Psoas muscle (tissue), 8 donors: ENCODE measurements around the gene CH25H. TPM values are rescaled to one million over a fixed set of nuclear protein-coding genes. Genes with fewer than 3 reads are reported as not detected.
"Not testable (repeated sequence)": the region's sequence is repeated elsewhere in the genome, so short reads cannot be mapped to it uniquely, and the experiment has no call there.

Source experiments
- ATAC-seq, 4 donors: fragments of 200-7000 bp; cut with Tn5 transposase; one replicate each; pipeline ENCODE4 v1.9.1; 2020; ENCODE audit warnings: moderate library complexity in 3 of 4, mild to moderate bottlenecking in 2 of 4
- DNase-seq, 2 donors: peaks; one replicate each; pipeline ENCODE4 v3.0.0-alpha.2; 2020
- H3K27ac ChIP-seq: fragments of 200-600 bp; one replicate; pipeline ENCODE4 v1.8.0; 2022
- H3K27me3 ChIP-seq, 3 donors: fragments of 200-600 bp in 1 of 3; one replicate each; pipeline versions ENCODE4 v1.6.1 to v1.8.0; 2013 to 2022; ENCODE audit warnings: low read length in 2 of 3, mild to moderate bottlenecking in 2 of 3, moderate library complexity in 1 of 3; ENCODE audit not compliant: insufficient read depth in 3 of 3
- H3K36me3 ChIP-seq, 2 donors: fragments of 200-600 bp in 1 of 2; one replicate each; pipeline versions ENCODE4 v1.6.1 to v1.8.0; 2013 to 2022; ENCODE audit warnings: low read depth in 1 of 2, mild to moderate bottlenecking in 1 of 2, moderate library complexity in 1 of 2; ENCODE audit not compliant: insufficient read depth in 1 of 2
- H3K4me1 ChIP-seq: fragments of 200-600 bp; one replicate; pipeline ENCODE4 v1.8.0; 2022
- H3K4me3 ChIP-seq: fragments of 200-600 bp; one replicate; pipeline ENCODE4 v1.8.0; 2022; ENCODE audit warnings: mild to moderate bottlenecking
- H3K9me3 ChIP-seq: fragments of 200-600 bp; one replicate; pipeline ENCODE4 v1.8.0; 2022
- WGBS, 3 donors: extraction: QIAGEN DNeasy Blood & Tissue Kit; methylation state at CpG; one replicate each; pipeline versions ENCODE4 v1.1.6 to v1.1.7; 2013; 5-methylcytosine and 5-hydroxymethylcytosine counted together
- intact Hi-C, 2 donors: fragments of 100-400 bp; cut with DNase I; formaldehyde crosslinking; loops; one replicate each; pipeline versions ENCODE4 v1.11.0 to v1.14.2; 2022
- polyA plus RNA-seq, 3 donors: library from polyadenylated mRNA; stranded (reverse); fragments of 200-250 nt; gene quantifications; one replicate each; pipeline ENCODE4 v1.2.3, GENCODE V29; 2013
- total RNA-seq, 4 donors: library from RNA; stranded (reverse); fragmentation: NEBNext Ultra II Directional in 2 of 4; extraction: Animal tissue kit (Norgen Biotek cat#: 25700) in 2 of 4; gene quantifications; one replicate each; pipeline versions ENCODE4 v1.2.1 to v1.2.4, GENCODE V29; 2021 to 2023
- TF ChIP-seq, protein P1 (sequence below): fragments of 200-600 bp; IDR thresholded peaks from one replicate; pipeline ENCODE4 v1.8.0; 2022; ENCODE audit warnings: antibody characterized with exemption
- donor health status: healthy with polysubstance abuse.
- donor health status: DM: no; HTN: no; CAD: no; lungs with moderate emphysema.
- donor health status: Bipolar disorder and iron deficiency.
- donor health status: healthy.
- donor health status: DM: yes; HTN: yes; CAD: no.
- donor health status: DM: no; HTN: no; CAD: no.
- donor health status: DM: no; HTN: no; CAD: no.
- donor health status: DM: yes; HTN: yes; CAD: no.

The CH25H gene
- total and polyA plus RNA-seq, 7 donors = 0.05 to 1.1 (median 0.25) TPM; not detected in 2

DNA sequence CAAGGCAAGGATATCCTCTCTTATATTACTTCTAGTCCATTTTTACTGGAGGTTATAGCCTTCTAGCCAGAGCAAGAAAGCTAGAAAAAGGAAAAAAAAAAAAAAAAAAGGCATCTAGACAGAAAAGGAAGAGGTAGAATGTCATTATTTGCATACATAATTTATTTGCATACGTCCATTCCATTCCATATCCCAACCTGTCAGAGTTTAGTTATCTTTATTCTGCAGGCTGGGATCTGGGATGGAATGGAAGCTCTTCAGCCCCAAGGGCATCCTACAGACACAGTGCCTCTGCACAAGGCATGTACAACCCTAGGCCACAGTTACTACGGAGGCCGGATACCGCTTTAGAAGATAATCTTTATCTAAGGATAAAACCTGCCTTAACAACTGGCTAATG is 9.6 kb downstream of the CH25H start:
- peaks cover 0 to 4% (median 2%) of the 10 kb centered on the region in 3 donors for H3K27me3 ChIP-seq
- no peaks in the 10 kb centered on the region for H3K36me3 ChIP-seq
- TF ChIP-seq, protein P1, sequence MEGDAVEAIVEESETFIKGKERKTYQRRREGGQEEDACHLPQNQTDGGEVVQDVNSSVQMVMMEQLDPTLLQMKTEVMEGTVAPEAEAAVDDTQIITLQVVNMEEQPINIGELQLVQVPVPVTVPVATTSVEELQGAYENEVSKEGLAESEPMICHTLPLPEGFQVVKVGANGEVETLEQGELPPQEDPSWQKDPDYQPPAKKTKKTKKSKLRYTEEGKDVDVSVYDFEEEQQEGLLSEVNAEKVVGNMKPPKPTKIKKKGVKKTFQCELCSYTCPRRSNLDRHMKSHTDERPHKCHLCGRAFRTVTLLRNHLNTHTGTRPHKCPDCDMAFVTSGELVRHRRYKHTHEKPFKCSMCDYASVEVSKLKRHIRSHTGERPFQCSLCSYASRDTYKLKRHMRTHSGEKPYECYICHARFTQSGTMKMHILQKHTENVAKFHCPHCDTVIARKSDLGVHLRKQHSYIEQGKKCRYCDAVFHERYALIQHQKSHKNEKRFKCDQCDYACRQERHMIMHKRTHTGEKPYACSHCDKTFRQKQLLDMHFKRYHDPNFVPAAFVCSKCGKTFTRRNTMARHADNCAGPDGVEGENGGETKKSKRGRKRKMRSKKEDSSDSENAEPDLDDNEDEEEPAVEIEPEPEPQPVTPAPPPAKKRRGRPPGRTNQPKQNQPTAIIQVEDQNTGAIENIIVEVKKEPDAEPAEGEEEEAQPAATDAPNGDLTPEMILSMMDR = no peak
- no peaks in the 10 kb centered on the region for H3K4me1 ChIP-seq
- WGBS, 3 donors = 70 to 95% (median 88%) methylated on average over 4 of the region's 4 CpGs
- DNase-seq (no peak), ATAC-seq (no peak)
- no peak overlapping the region for H3K27ac ChIP-seq
- H3K9me3 ChIP-seq = no peaks in the 10 kb centered on the region
- H3K4me3 ChIP-seq = no peak overlapping the region
- intact Hi-C loops = no loop called here

- H3K36me3 ChIP-seq, H3K4me1 ChIP-seq, H3K9me3 ChIP-seq, H3K27me3 ChIP-seq, DNase-seq, intact Hi-C loops, H3K27ac ChIP-seq, ATAC-seq, H3K4me3 ChIP-seq: not testable (repeated sequence)
- 82 to 87% (median 86%) methylated on average over 3 of the region's 3 CpGs for WGBS, 3 donors
Observed at GRCh38 chr10:89191301-89191700, 15.8 kb downstream of the CH25H start.

- no peaks in the 10 kb centered on the region for H3K9me3 ChIP-seq
- 91 to 94% (median 93%) methylated on average over 2 of the region's 2 CpGs for WGBS, 3 donors
- H3K27me3 ChIP-seq = no peaks in the 10 kb centered on the region
- no peaks in the 10 kb centered on the region for H3K36me3 ChIP-seq
- no peaks in the 10 kb centered on the region for H3K4me1 ChIP-seq
- H3K4me3 ChIP-seq = no peak overlapping the region
- no peak overlapping the region for H3K27ac ChIP-seq
- ATAC-seq (no peak), DNase-seq (no peak)
- TF ChIP-seq, protein P1 = no peak
- intact Hi-C loops = no loop called here
Observed at GRCh38 chr10:89189211-89189734, 17.8 kb downstream of the CH25H start.

- DNase-seq = no peak
- TF ChIP-seq, protein P1 = no peak
- ATAC-seq = no peak
Observed at GRCh38 chr10:89185658-89186057, 21.5 kb downstream of the CH25H start.

DNA sequence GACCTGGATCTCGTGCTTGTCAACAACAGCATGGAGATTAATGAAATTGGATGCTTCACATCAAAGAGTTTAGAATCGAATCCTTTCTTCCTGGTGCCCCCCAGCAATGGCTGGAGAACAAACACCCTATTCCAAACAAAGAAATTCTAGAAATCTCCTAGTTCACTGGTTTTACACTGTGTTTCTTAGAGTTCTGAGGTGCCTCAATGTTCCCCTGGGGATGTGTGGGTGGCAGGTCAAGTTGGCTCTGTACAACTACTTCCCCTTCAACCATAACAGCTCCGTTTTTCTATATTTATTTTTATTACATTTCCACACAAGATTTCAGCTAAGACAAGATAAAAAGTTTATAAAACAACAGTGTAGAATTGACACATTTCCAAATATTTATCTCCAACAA is 22.5 kb downstream of the CH25H start:
- no peaks in the 10 kb centered on the region for H3K36me3 ChIP-seq
- H3K27me3 ChIP-seq = no peaks in the 10 kb centered on the region
- DNase-seq = no peak
- H3K4me3 ChIP-seq = no peak overlapping the region
- no peak overlapping the region for H3K27ac ChIP-seq
- no peak for ATAC-seq
- TF ChIP-seq, protein P1 = no peak
- H3K4me1 ChIP-seq = no peaks in the 10 kb centered on the region
- H3K9me3 ChIP-seq = no peaks in the 10 kb centered on the region
- intact Hi-C loops = no loop called here
- 50 to 63% (median 56%) methylated on average over 3 of the region's 3 CpGs for WGBS, 3 donors

More at GRCh38 chr10:89185658-89186057, 21.5 kb downstream of the CH25H start:
- no peaks in the 10 kb centered on the region for H3K36me3 ChIP-seq
- no peaks in the 10 kb centered on the region for H3K27me3 ChIP-seq
- no peak overlapping the region for H3K27ac ChIP-seq
- intact Hi-C loops = no loop called here
- H3K9me3 ChIP-seq = no peaks in the 10 kb centered on the region
- H3K4me1 ChIP-seq = no peaks in the 10 kb centered on the region
- no peak overlapping the region for H3K4me3 ChIP-seq
